Activated CD4-positive, alpha-beta T cell treated with anti-CD3 and anti-CD28 coated beads, Interleukin-2, amount 50 U/mL, for 24 hours (primary cell): ENCODE data around the gene MLNR.

Source experiments
- DNase-seq, 2 donors: peaks; one replicate each; pipeline ENCODE4 v3.0.0-alpha.2; 2020; ENCODE audit warnings: low read depth in 1 of 2, low spot score in 1 of 2

MLNR gene

DNA sequence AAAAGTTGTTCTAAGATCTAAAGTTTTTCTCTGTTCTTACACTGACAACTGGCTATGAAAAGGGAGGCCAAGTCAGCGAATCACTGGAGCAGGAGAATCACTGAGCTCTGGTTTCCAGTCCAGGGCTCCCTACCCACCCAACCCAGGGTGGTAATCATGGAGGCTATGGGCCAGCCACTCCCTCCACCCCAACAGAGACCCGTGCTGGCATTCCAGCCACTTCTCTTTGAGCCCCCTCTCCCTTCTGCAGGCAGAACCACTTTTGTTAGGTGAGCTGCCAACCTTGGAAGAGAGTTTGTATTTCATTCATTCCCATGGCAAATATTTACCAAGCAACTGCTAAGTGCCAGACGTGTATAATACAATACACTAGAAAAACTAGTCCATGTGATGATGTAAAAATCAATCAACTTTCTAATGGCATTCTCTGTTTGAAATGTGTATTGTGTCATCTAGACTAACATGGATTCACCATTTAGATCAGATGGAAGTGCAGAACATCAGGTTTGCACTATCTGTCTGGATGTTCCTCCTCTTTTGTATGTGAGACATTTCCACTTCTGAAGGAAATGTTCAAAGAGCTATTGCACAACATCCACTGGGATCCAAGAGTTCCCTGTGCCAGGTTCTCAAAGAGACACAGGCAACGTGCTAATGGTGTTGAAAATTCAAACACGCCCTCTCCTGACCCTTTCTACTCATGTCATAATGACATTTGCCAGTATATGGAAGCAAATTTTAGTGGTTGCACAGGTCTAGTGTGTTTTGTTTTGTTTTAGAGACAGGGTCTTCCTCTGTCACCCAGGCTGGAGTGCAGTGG lies 5.3 kb downstream of the MLNR start:
- no peak for DNase-seq

DNA sequence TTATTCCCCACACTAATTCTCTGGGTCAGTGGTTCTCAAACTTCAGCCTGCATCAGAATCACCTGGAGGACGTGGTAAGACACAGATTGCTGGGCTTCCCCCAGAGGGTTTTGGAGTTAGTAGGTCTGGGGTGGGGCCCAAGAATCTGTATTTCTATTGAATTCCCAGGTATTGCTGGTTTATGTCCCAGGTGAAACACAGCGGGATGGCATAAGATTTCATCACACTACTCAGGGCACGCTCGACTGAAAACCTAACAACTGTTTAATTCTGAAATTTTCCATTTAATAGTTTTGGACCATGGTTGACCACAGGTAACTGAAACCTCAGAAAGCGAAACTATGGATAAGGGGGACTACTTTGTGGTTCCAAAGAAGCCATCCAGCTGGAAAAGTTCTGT lies 6.5 kb downstream of the MLNR start:
- DNase-seq, result no peak

DNA sequence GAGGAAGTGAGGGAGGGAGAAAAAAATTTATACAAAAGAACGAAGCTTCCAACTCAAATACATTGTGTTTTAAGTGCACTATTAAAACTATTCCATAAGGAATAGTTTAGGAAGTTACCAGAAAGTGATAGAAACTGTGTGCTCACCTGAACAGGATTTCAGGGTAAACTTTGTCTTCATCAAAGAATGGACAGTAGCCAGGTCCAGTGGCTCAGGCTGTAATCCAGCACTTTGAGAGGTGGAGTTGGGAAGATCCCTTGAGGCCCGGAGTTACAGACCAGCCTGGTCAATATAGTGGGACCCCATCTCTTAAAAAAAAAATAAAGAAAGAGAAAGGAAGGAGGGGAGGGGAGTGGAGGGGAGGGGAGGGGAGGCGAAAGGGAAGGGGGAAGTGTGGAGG lies 14.6 kb downstream of the MLNR start:
- DNase-seq, result no peak

DNA sequence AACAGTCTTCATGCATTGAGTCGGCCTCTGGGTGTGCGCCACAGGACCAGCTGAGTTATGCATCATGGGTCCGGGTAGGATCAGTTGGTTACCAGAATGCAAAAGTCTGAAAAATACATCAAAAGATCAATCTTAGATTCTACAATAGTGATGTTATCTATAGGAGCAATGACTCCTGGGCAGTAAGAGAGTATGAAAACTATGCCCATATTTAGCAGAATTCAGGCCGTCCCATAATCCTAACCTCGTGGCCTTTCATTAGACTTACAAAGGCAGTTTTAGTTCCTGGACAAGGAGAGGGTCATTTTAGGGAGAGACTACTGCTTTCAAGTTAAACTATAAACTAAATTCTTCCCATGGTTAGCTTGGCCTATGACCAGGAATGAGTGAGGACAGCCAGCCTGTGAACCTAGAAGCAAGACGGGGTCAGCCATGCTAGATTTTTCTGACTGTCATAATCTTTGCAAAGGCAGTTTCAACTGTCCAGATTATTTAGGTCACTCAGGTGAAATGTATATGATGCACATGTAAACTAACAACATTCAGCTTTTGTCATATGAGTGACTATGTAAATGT lies 15.8 kb downstream of the MLNR start:
- no peak for DNase-seq

DNA sequence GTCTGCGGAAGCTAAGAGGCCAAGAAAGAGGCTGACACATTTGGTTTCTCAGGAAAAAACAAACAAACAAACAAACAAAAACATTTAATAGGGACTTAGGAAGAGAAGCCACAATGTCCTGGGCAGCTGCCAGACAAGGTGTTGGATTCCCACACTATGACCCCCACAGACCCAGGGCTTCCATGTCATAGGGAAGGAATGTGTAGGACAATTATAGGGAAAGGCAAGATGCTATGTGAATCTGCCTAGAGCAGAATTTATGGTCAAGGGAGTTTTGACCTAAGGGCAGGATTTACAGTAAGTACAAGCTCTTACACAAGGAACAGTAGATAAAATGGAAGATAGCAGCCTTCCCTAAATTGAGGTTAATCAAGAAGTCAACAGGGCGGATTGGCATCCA lies 18.5 kb downstream of the MLNR start:
- no peak for DNase-seq

DNA sequence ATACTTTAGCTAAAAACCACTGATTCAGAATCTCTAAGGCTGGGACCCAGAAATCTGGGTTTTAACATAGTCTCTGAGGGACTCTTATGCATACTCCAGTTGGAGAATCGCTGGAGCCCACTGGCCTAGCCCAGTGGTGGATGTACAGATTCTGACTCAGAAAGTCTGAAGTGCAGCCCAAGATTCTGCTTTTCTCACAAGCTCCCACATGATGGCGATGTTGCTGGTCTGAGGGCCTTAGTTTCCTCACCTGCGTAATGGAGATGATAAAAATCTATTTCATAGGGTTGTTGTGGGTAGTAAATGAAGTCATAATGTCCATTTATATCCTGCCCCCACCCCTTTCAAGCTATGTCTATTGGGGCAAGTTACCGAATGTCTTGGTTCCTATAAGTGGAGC lies 19.9 kb downstream of the MLNR start:
- peak in 1 of 2 donors; percentile 15 for DNase-seq

DNA sequence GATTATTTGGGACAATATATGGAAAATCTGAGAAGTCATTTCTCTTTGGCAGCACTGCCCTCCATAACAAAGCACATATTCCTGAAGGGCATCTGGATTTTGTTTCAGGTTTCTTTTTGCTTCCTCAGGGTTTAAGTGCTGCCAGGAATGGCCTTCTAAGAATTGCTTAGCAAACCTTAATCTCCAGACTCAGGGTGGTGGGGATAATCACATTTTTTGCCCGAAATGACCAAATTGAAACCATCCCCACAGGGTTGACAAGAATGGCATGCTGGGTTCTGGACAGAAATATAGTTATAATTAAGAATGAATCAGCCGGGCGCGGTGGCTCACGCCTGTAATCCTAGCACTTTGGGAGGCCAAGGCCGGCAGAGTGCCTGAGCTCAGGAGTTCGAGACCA lies 21.2 kb downstream of the MLNR start:
- no peak for DNase-seq

DNA sequence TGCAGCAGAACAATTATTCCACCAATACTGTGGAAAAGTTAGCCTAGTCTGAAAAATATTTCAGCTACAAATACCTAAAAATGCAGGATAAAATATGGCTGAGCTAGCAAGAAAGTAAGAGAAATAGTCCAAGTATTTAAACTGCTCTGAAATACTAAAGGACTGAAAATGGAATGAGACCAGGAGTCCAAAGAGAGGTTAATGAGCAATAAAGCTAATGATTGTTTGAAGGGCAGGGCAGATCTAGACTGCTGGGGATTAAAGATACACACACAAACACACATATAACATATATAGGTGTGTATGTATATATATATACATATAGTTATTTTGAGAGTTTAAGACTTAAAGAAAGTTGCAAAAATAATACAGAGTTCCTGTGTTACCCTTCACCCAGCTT lies 25.0 kb downstream of the MLNR start:
- no peak for DNase-seq

DNA sequence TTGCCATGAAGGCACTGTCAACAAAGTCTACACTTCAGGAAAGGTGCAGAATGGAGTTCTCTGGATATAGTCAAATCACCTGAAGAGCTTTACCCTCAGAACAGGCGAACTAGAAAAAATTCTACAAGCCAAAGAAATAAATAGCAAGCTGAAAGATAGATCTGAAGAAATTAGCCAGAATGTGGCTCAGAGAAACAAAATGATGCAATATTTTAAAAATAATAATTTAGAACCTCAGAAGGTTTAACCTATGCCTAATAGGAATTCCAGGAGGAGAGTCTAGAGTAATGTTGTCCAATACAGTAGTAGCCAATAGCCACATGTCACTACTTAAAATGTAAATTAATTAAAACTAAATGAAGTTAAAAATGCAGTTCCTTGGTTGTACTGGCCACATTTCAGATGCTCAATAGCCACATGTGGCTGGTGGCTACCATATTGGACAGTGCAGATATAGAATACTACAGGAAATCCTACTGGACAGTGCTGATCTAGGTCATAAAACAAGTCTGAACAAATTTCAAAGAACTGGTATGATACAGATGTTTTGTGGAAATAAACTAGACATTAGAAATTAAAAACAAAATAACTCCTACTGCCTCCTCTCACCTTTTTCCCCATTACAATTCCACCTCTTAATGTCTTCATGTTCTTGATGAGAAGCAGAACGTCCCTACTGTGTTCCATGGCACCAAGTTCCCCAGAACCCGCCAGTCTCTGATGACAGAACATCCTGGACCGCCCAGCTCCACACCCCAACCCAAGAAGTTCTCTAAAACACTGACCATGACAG lies 26.9 kb downstream of the MLNR start:
- DNase-seq, result no peak

DNA sequence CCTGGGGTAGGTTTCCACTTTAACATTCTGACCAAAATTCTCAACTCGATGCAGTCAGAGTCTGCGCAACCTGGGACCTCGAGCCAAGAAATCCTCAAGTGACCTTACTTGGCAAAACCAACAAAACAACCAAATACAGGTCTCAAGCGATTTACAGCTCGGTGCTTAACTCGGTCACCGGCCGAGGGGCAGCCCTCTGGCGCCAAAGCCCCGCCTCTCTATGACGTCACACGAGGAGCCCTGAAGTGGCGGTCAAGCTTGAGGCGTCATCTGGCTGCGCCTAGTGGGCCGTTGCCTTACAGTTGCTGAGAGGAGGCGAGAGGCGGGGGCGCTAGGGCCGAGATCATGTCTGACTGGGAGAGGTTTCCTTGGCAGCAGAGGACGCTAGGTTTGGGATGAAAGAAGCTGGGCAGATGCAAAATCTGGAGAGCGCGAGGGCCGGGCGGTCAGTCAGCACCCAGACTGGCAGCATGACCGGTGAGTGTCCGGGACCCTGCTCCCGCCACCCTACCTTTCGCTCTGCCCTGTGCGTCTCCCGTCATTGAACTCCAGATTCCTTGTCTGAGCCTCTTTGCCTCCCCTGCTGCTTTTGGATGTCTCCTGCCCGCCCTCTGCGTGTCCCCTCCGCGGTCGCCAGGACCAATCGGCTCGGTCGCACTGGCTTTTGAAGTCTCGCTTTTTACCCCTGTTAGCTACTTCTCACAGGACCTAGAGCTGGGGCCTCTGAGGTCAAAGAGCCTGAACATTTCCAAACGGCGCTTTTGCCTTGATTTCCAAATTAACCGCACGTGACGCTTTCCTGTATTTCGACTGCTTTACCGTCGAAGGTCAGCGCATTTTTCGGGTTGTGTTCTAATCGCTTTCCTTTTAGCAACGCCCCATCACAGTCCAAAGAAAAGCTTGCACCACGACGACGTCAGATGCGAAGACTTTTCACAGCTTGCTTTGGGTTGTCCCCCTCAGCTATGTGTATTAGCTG lies 27.8 kb downstream of the MLNR start, which contains the start of gene CDADC1:
Gene CDADC1 (plus strand): TSS at position 283 of the 979 bp plus-strand sequence. CDS start 113 bp downstream, at position 396.
- peak; percentile 69 to 85 for DNase-seq

DNA sequence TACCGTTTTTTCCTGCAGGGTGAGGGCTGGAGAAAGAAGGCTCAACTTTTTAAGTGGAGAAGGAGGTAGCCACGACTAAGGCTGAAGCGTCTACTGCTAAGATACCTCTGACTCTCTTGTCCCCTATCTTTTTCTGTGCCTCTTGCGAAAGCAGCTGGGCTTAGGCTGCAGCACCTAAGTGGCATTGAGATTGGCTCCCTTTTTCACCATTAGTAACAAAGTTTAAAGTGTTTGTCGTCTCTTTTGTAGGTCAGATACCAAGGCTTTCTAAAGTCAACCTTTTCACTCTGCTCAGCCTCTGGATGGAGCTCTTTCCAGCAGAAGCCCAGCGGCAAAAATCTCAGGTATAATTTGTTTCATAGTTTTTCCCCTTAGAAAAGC lies 28.5 kb downstream of the MLNR start:
- DNase-seq, result no peak

DNA sequence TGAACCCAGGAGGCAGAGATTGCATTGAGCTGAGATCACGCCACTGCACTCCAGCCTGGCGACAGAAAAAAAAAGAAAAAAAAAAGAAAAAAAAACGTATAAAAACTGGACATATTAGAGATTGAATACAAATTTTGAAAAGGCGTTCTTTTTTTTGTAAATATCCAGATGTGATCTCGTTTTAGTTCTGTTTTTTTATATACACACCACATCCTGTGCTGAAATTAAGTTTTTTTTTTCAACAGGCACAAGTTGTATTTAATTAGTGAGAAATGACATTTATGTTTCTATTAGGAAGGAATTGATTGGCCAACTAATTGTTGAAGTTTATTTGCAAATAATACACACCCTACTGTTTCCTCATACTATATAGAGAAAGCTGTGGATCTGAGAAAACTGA lies 31.2 kb downstream of the MLNR start:
- DNase-seq, result no peak

DNA sequence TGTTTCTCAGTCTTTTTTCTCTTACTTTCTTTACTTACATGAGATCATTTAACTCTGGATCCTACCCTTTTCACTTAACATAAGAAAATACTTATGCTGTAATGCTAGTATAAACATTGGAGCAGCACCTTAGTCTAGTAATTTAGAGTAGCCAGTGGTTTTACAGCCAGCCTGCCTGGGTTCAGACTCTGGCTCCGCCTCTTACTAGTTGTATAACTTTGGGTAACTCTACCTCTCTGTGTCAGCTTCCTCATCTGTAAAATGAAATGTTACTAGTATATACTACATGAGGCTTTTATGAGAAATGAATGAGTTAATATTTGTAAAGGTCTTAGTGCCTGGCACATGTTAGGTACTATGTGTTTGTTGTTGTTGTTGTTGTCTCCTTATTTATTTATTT lies 33.2 kb downstream of the MLNR start:
- DNase-seq, result no peak

DNA sequence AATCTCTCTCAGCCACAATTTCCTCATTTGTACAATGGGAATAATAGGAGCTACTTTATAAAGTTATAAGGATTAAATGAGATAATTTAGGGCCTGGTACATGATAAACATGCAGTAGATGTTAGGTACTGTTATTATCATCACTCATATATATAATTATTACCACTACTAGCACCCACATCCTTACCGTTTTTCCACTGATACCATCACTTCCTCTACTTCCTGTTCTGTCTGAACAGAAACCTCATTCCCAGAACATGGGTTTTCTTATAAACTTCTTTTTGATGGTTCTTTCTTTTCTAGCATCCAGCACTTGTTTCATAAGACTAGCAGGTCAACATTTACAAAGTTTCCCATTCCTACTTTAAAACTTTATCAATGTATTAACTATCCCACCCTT lies 33.9 kb downstream of the MLNR start:
- no peak for DNase-seq

DNA sequence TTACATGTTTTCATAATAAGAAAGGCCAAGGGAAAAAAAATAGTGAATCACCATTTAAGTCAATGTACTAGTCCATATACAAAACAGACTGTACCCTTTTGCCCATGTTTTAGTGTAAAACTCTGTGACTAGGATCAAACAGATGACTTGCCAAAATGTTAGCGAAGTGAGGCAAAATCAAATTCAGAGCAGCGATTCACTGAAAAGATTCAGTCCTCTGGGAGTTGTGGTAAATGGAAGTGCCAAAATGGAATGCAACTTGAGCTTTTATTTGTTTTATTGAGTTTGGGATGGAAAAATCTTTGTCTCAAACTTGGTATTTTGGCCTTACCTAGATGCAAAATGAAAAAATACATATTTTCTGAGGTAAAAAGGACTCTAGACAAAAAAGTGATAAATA lies 36.7 kb downstream of the MLNR start:
- DNase-seq, result no peak

DNA sequence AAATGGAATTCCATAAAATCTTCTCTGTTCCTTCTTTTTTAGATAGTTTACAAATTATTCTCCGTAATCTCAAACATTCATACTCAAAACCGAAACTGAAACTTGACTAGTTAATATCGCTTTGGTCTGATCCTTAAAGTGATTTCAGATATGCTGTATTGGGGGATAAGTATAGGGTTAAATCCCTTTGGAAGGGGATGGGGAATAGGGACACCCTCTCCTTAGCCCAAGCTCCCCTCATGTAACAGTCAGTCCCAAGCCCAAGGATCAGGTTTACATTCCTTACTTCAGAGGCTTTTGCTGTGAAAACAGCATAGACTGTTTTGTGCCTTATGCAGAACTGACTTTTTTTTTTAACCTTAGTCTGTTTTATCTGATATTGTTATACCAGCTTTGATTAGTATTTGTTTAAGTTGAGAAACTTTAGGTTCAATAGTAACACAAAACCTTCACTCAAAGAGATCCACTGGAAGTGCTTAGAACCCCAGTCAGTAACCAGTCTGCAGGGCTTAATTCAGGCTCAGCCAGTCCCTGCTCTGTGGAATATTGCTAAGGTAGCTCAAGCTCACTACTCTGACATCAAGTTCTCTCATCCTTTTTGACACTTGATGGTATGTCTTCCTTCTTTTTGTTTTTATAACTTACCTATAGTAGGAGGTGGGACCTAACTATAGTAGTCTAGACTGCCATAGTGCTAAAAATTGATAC lies 38.1 kb downstream of the MLNR start:
- no peak for DNase-seq

DNA sequence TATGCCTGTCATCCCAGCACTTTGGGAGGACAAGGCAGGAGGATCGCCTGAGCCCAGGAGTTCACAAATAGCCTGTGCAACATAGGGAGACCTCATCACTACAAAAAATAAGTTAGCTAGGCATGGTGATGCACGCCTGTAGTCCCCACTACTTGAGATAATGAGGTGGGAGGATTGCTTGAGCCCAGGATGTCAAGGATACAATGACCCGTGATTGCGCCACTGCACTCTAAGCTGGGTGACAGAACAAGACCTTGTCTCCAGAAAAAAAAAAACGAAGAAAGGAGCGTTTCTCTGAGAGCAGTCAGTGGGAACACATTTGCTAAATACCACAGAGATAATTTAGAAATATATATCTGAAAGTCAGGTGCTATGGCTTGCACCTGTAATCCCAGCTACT lies 39.4 kb downstream of the MLNR start:
- no peak for DNase-seq

DNA sequence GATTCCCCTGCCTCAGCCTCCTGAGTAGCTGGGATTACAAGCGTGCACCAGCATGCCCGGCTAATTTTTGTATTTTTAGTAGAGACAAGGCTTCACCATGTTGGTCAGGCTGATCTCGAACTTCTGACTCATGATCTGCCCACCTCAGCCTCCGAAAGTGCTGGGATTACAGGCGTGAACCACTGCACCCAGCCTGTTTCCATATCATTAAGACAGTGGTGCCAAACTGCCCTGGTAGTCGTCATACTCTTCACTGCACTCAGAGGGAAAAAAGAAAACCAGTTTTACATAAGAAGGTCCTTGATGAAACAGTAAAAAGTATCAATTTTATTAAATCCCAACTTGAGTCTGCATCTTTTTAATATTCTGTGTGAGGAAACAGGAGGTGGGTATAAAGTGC lies 42.5 kb downstream of the MLNR start:
- no peak for DNase-seq

DNA sequence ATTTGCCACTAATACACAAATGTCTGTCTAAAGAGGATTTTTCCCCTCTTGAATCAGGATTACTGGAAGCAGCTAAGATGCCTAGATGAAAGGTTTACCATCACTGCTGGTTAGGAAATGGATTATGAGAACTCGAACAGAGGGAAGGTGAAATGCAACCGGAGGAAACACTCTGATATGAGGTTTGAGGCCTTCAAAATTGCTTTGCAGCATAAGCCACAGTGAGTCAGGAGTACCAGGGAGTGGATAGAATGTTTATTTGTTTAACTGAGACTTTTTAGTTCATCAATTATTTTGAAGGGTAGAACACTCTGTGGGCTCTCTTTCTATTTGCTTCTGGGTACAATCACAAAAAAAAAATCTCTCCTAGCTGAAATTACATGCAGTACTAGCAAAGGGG lies 45.7 kb downstream of the MLNR start:
- no peak for DNase-seq

DNA sequence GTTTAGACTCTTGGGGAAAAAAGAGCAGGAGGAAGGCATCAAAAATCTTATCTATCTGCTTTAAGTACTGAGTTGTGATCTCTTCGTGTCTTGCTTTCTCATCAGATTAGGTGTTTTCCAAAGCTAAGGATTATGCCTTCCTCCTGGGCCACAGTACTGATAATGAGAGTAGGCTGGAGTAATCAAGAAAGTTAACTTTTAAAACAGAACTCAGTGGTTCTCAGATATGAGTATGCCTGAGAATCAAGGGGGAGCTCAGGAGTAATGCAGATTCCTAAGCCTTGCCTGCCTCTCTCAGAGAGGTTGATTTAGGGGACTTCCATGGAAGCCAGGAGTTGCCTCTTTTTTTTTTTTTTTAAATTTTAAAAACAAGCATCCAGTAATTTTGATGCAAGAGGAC lies 51.1 kb downstream of the MLNR start:
- DNase-seq, result no peak
